DOHH2 (cell line): ENCODE data around the gene SLC9A8.

Experiments used
- H3F3A ChIP-seq: fragments of 200-600 bp; sonication (generic), shearing (Covaris generic); 2 replicates; pipeline ENCODE4 v1.6.0; 2016; ENCODE audit warnings: antibody characterized with exemption, mild to moderate bottlenecking; ENCODE audit not compliant: control insufficient read depth, insufficient read depth
- H3K27ac ChIP-seq: fragments of 200-600 bp; sonication (generic); 2 replicates; pipeline ENCODE4 v1.5.1; 2014; ENCODE audit warnings: low read depth, mild to moderate bottlenecking, low read length, moderate library complexity
- H3K27me3 ChIP-seq: fragments of 200-600 bp; sonication (generic); 2 replicates; pipeline ENCODE4 v1.6.1; 2014; ENCODE audit warnings: mild to moderate bottlenecking, low read length, mixed read lengths; ENCODE audit not compliant: control insufficient read depth
- H3K36me3 ChIP-seq: fragments of 200-600 bp; sonication (generic); 2 replicates; pipeline ENCODE4 v1.6.1; 2014; ENCODE audit warnings: mild to moderate bottlenecking, low read length, moderate library complexity, mixed read lengths; ENCODE audit not compliant: control insufficient read depth
- H3K4me1 ChIP-seq: fragments of 200-600 bp; sonication (generic); 2 replicates; pipeline ENCODE4 v1.6.1; 2014; ENCODE audit warnings: mild to moderate bottlenecking, low read length, mixed read lengths; ENCODE audit not compliant: control insufficient read depth
- H3K4me2 ChIP-seq: fragments of 200-600 bp; sonication (generic); 2 replicates; pipeline ENCODE4 v1.6.0; 2014; ENCODE audit warnings: mild to moderate bottlenecking, low read length, moderate library complexity
- H3K4me3 ChIP-seq: fragments of 200-600 bp; sonication (generic); 2 replicates; pipeline ENCODE4 v1.5.1; 2014; ENCODE audit warnings: mild to moderate bottlenecking, low read length, mixed read lengths
- H3K79me2 ChIP-seq: fragments of 200-600 bp; sonication (generic); 2 replicates; pipeline ENCODE4 v1.6.1; 2014; ENCODE audit warnings: mild to moderate bottlenecking, low read length, mixed read lengths; ENCODE audit not compliant: control insufficient read depth
- H3K9me2 ChIP-seq: fragments of 200-600 bp; sonication (generic); replicated peaks from 2 replicates; pipeline ENCODE4 v1.6.1; 2014; ENCODE audit warnings: mild to moderate bottlenecking, low read length, mixed read lengths; ENCODE audit not compliant: control insufficient read depth
- H3K9me3 ChIP-seq: fragments of 200-600 bp; sonication (generic); 2 replicates; pipeline ENCODE4 v1.6.1; 2014; ENCODE audit warnings: antibody characterized with exemption, low read length, mixed read lengths; ENCODE audit not compliant: control insufficient read depth, insufficient read depth
- H4K20me1 ChIP-seq: fragments of 200-600 bp; sonication (generic); 2 replicates; pipeline ENCODE4 v1.6.0; 2014; ENCODE audit warnings: low read depth, mild to moderate bottlenecking, antibody characterized with exemption, low read length, moderate library complexity; ENCODE audit not compliant: control insufficient read depth, insufficient read depth
- EZH2phosphoT487 ChIP-seq: fragments of 200-600 bp; sonication (generic); IDR thresholded peaks from 2 replicates; pipeline ENCODE4 v1.6.1; 2017; ENCODE audit warnings: borderline replicate concordance, mild to moderate bottlenecking, antibody characterized with exemption, low read length, moderate library complexity, mixed read lengths
- TF ChIP-seq, protein P1 (sequence below): fragments of 200-600 bp; sonication (generic); IDR thresholded peaks from one replicate; pipeline ENCODE4 v1.5.1; 2014; ENCODE audit warnings: antibody characterized with exemption, mild to moderate bottlenecking, low read depth, low read length; ENCODE audit not compliant: poor library complexity, severe bottlenecking

The SLC9A8 gene

DNA sequence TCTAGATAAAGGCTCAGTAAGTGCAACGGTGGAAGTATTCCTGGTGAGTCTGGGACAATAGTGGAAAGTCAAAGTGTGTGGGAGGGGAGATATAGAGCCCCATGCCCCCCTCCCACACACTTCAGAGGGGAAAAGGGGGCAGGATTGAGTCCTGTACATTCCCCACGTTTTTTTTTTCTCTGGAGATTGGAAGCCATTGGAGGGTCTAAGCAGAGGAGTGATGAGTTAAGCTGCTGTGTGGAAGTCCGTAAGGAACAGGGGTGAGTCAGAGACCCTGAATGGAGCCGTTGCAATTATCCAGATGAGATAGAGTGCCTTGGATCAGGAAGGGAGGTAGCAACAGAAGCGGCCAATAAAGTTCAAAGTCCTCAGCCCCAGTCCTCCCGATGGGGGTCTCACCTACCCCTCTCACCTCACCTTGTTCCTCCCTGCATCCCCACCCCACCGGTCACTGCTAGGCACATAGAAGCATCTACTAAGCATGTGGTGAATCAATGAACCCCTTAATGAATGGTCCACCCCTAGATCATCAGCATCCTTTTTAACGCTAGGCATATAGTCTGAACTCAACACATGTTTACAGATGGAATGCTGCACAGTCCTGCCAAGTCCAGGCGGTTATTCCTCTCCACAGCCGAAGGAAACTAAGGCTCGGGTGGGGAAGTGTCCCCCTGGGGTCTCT, 662 bp upstream of the SLC9A8 start:
- H3K4me3 ChIP-seq = peak overlapping the region; percentile 83
- no peak for TF ChIP-seq EZH2phosphoT487
- TF ChIP-seq, protein P1, sequence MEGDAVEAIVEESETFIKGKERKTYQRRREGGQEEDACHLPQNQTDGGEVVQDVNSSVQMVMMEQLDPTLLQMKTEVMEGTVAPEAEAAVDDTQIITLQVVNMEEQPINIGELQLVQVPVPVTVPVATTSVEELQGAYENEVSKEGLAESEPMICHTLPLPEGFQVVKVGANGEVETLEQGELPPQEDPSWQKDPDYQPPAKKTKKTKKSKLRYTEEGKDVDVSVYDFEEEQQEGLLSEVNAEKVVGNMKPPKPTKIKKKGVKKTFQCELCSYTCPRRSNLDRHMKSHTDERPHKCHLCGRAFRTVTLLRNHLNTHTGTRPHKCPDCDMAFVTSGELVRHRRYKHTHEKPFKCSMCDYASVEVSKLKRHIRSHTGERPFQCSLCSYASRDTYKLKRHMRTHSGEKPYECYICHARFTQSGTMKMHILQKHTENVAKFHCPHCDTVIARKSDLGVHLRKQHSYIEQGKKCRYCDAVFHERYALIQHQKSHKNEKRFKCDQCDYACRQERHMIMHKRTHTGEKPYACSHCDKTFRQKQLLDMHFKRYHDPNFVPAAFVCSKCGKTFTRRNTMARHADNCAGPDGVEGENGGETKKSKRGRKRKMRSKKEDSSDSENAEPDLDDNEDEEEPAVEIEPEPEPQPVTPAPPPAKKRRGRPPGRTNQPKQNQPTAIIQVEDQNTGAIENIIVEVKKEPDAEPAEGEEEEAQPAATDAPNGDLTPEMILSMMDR = no peak
- H3K9me2 ChIP-seq = no peaks in the 10 kb centered on the region
- H3K27ac ChIP-seq = peak overlapping the region; percentile 43
- peaks cover 3% of the 10 kb centered on the region; the same call in 1 of the 2 replicates for H3F3A ChIP-seq
- H3K36me3 ChIP-seq = peaks cover 20% of the 10 kb centered on the region
- peaks cover 27% of the 10 kb centered on the region for H3K79me2 ChIP-seq
- H3K27me3 ChIP-seq = no peaks in the 10 kb centered on the region
- H3K4me2 ChIP-seq = peak overlapping the region; percentile 100
- peaks cover 32% of the 10 kb centered on the region for H3K4me1 ChIP-seq
- no peaks in the 10 kb centered on the region for H4K20me1 ChIP-seq
- H3K9me3 ChIP-seq = no peaks in the 10 kb centered on the region

DNA sequence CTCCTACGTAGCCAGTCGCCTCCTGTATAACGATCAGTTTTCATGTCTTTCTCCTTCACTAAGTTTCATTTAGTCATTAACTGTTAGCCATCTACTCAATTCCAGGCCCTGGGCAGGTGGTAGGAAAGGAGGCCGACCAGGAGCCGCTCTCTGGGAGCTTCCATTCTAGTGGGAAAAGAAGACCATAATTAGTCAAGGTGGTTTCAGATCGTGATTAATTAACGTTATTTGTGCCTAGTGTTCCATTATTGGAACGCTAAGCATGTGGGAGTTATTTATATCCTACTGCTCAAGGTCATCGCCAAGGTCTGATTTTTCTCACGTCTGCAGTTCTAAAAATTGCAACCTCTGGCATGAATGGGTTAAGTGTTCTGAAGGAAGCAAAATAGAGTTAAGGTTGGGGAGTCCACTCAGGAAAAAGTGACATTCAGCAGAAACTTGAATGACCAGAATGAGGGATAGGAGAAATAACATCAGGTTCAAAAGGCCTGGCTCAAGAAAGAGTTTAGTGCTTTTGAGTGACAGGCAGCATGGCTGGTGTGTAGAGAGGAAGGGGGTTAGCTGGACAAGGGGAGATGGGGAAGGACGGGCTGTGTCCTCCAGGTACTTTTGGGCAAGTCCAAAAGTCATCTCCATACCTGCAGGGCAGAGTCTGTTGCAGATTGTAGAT, 812 bp downstream of the SLC9A8 start:
- Histone ChIP-seq H3K9me3 (no peaks in the 10 kb centered on the region), H3K27ac (peak overlapping the region; percentile 43), H3K9me2 (no peaks in the 10 kb centered on the region), H3K79me2 (peaks cover 27% of the 10 kb centered on the region), H3F3A (no peaks in the 10 kb centered on the region), H3K4me2 (peak overlapping the region; percentile 100), H3K27me3 (no peaks in the 10 kb centered on the region), H4K20me1 (no peaks in the 10 kb centered on the region), H3K4me3 (peak overlapping the region; percentile 83), H3K4me1 (peaks cover 29% of the 10 kb centered on the region), H3K36me3 (peaks cover 30% of the 10 kb centered on the region)
- TF ChIP-seq, protein P1 = no peak
- no peak for TF ChIP-seq EZH2phosphoT487

DNA sequence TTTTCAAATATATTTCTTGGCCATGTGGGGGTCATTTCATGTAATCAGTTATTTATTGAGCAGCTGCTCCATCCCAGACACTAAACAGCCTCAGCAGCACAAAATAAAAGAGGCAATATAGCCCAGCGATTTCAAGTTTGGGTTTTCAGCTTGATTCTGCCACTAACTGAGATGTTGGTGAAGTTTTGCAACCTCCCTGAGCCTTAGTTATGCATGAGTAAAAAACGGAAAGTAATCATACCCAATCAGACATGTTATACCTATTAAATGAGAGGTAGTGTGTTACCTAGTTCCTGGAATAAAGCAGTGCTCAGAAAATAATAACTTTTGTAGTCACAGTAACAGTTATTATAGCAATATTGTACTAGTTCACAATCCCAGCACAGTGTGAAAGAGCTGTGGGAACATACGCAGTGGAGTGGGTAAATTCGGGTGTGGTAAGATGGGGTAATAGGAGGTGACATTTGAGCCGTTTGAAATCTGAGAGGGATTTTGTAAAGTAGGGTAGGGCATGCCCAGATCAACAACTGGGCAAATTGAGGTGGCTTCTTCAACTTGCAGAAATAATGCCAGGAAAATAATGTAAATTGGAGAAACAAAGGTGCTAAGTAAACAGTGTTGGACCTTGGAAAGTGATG, 1.5 kb downstream of the SLC9A8 start:
- Histone ChIP-seq H3K79me2 (peaks cover 29% of the 10 kb centered on the region), H3K27me3 (no peaks in the 10 kb centered on the region), H3F3A (no peaks in the 10 kb centered on the region), H3K9me2 (no peaks in the 10 kb centered on the region), H3K27ac (no peak overlapping the region), H3K36me3 (peaks cover 37% of the 10 kb centered on the region), H3K9me3 (no peaks in the 10 kb centered on the region), H3K4me3 (peak overlapping the region; percentile 83), H3K4me2 (peak overlapping the region; percentile 100), H4K20me1 (no peaks in the 10 kb centered on the region), H3K4me1 (peaks cover 21% of the 10 kb centered on the region)
- TF ChIP-seq, protein P1 = no peak
- TF ChIP-seq EZH2phosphoT487 = no peak
